ENCODE data around the gene PTCD3.

The PTCD3 gene

DNA sequence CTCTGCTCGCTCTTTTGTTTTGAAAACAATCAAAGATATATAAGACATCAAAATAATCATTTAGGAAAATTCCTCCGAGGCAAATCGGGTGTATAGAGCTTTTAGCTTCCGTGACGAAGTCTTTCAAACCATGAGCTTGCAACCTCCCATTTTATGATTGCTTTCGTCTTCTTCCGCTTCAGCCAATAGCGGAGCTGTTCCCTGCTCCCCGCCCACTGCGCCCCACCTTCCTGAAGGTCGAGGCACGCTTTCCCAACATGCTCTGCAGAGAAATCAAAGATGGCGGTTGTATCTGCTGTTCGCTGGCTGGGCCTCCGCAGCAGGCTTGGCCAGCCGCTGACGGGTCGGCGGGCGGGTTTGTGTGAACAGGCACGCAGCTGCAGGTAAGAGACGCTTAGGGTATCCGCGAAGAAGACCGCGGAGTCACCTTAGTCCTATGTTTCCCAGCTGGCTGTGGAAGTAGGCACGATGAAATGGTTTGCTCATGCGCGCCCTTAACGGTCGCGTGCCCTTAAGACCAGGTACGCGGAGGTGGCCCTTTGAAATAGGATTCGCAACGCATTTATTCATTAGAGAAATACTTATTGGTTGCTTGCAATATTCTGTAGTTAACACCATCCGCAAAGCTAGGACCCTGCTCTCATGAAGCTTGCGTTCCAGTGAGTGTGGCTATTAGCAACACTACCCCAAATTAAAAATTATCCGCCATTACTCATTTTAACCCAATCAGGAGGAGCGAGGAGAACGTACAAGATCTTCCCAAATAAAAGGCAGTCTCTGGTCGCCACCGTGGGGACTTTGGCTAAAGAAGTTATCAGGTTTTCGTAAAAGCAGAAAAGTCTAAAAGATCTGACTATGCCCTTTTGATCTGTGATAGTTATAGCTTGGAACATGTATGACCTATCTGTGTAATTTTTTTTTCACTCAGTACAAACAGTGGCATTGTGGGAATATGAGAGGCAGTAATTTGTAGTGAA lies at the start of gene PTCD3:
TSS of gene PTCD3 (plus strand) at position 267 of the 977 bp plus-strand sequence. CDS start at position 280, 13 bp downstream.
- peak; percentile 90 for DNase-seq

DNA sequence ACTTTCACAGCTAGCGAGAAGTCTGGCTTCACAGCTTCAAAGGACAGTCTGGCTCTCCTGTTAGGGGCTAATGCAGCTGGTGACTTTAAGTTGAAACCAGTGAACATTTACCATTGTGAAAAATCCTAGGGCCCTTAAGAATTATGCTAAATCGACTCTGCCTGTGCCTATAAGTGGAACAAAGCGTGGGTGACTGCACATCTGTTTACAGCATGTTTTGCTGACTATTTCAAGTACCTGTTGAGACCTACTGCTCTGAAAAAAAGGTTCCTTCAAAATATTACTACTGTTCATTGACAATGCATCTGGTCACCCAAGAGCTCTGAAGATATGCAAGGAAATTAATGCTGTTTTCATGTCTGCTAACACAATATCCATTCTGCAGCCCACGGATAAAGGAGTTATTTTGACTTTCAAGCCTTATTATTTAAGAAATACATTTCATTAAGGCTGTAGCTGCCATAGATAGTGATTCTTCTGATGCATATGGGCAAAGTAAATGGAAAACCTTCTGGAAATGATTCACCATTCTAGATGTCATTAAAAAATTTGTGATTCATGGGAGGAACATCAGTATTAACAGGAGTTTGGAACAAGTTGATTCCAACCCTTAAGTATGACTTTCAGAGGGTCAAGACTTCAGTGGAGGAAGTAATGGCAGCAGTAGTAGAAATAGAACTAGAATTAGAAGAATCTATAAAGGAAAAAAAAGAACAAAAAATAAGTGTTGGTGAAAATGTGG lies 49.3 kb upstream of the PTCD3 start:
- DNase-seq = no peak

DNA sequence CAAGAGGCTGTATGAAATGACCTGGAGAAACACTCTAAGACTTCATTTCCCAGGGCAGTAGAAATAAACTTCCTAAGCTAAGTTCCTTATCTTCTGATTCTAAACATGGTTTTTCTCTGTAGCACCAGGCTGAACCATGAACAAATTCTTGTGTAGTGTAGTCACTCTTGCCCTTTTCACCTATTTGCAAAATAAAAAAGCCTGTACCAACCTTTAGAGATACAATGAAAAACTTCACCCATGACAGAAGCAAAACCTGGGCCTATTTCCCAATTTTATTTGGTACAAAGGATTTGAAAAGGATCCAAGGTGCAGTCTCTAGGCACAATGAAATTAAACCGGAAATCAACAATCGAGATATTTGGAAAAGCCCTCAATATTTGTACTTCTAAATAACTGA lies 44.0 kb upstream of the PTCD3 start:
- DNase-seq = no peak

DNA sequence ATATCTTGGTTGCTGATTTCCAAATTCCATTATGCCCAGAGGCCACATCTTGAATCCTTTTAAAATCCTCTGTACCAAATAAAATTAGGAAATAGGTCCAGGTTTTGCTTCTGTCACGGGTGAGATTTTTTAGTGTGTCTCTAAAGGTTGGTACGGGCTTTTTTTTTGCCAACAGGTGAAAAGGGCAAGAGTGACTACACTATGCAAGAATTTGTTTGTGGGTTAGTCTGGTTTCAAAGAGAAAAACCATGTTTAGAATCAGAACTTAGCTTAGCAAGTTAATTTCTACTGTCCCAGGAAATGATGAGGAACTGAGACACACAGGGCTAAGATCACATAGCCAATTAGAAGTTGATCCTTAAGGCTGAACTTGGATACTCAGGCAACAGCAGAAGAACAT lies 42.0 kb upstream of the PTCD3 start:
- DNase-seq = no peak

DNA sequence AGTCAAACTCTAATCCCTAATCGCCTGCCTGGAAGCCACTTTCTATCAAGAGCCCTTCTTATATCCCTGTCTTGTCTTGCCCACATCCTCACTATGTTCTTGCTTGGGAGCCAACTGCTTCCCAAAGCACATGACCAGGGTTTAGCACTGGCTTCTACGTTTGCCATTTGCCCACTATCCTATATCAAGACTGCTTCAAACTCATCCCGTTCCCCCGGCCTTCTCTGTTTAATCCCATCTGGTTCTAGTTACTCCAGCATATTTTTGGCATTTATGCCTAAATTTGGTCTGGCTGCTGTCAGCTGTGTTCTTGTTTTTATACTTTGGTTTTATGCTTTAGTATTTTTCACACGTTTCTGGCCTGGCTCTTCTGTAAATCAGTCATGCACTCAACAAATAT lies 40.5 kb upstream of the PTCD3 start:
- no peak for DNase-seq

DNA sequence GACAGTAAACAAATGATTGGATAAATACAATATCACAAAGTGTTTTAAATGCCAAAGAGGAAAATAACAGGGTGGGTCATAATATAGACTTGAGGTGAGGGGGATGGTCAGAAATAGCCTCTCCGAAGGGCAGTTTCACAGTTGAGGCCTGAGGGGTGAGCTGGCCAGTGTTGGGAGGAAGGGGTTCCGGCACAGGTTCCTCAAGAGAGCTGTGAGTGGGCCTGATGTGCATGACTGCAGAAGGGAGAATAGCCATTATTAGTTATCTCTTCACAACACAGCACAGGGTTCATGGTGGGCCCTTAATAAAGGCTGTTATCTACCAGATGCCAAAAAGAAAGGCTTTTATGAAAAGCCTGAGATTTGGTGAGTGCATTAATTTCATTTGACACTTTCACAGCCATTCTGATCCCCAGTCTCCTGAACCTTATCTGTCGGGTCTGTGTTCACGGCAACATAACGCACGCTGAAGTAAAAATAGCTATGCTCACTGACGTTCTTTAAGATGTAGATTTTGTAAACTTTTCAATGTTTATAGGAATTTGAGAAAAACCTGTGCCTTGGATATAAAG lies 39.9 kb upstream of the PTCD3 start:
- no peak for DNase-seq

DNA sequence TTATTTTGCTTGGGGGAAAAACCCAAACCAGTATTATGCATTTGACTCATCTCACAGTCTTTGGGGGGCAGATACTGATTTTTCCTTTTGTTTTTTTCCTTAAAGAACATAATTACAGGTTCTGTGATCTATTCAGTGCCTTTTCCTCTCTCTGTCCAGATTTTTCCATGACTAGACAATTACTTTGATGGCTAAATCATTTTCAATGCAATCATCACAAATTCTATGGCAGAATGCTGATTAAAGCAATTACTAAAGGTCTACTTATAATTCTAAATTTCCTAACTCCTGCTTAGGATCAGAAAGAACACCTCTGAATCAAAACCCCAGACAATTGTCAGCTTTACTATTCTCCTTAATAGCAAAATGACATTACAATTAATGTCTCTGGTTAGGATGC lies 39.1 kb upstream of the PTCD3 start:
- no peak for DNase-seq

DNA sequence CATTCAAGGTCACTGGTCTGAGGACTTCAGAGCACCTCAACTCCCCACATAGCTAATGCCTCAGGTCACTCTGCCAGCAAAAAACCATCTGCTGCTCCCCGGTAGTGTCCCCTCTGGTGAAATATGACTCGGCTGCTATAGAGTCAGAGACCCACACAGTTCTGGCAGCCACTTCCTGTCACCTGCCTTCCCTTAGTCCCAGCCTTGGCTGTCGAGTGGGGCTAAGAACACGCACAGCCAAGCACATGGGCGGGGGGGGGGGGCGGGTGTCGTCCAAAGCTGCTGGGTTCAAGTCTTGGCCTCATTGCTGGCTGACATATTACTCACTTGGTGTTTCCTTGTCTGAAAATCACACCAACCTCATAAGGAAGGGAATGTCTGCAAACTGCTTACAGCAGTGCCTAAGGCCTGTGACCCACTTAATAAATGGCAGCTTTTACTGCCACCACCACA lies 37.9 kb upstream of the PTCD3 start:
- no peak for DNase-seq

DNA sequence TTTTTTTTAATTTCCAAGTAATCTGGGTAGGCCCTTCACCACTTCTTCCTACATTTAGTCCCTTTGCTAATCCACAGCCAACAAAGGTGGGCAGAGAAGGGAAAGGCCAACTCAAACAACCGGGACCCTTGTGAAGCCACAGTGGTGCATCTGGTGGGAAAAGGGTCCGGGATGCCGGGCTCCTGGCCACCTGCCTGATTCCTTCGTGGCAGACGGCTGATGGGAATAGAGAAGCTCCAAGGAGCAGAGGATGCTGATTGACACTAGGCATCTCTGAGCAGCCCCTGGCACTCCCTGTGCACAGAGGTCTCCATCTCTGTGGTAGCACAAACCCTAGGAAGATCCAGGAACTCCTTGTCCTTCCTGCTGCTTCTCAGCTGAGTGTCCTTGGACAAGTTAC lies 37.4 kb upstream of the PTCD3 start:
- no peak for DNase-seq

DNA sequence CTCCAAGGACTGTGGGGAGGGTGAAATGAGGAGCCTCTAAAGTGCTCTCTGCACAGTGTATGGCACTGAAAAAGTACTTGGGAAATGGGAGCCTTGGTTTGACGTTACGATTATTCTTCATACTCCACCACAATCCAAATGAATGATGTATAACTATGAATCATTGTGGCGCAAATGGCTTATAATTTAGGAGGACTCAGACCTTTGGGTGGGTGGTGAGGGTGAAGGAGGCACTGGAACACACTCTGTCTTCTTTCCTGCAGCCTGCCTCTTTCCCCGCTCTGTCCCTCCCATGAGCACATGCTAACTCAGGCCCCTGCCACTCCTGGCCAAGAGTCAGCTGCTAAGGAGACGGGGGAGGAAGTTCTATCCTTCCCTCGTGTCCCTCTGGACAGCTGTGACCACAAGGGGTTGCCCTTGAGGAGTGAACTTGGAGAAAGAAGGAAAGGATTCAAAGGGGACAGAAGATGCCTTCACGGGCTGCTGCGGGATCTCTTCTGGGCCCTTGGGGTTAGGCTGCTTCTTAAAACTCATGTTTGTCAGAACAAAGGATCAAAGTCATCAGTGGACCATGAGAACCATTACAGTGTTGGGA lies 36.8 kb upstream of the PTCD3 start:
- DNase-seq = no peak

DNA sequence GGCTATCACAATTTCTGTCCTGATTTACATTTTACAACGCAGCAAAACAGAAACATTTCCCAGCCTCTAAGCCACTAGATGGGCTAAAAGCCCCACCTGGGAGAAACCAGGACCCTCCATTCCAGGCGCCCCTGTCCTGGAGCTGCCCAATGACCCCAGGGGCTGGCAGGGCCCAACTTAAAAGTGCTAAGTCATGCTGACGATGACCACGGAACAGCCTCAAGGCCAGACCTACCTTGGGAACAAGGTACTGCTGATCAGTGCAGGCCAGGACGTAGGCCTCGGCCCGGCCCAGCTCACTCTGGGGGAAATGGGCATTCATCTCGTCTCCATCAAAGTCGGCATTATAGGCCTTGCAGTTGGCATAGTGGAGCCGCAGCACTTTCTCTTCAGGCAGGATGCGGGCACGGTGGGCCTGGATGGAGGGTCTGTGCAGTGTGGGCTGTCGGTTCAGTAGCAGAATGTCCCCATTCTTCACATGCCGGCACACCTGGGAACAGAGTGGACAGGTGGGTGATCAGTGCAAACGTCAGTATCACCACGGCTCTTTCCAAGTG lies 36.2 kb upstream of the PTCD3 start:
- no peak for DNase-seq

DNA sequence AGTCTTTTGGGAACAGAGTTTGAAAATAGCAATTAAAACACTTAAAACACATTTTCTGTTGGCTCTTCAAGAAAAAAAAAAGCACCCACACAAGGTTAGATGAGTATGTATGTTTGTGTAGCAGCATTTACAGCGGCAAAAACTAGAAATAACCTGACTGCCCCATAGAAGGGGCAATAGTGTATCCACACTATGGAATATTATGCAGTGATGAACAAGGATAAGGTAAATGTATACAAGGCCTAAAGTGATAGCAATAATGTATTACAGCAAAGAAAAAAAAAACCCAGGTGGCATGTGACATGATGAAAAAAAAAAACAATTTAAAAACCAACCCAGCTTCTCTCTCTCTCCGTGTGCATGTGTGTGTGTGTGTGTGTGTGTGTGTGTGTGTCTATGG lies 35.2 kb upstream of the PTCD3 start:
- no peak for DNase-seq

DNA sequence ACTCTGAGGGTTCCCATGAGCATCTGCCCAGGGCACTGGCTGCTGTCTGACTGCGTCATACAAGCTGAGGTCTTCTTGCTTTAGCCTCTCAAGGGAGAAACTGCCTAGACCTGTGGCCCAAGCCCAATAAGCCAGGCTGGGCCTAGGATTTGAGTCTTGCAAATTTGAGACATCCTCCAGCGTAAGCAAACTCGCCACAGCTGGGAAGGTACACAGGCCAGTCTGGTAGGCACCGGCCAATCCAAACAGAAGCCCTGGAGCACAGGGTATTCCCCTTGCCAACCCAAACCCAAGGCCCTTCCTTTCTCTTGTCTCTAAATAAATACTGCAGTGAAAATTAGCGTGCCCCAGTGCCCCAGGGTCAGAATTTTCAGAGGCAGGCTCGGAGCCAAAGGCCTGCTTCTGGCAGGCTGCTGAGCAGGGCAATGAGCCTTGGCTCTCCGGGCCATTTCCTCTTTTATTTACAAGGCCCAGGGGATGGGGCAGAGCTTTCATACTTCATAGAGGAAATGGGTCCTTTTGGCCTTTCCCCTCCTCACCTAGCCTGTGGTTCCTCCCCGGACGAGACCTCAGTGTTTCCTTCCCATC lies 33.7 kb upstream of the PTCD3 start:
- no peak for DNase-seq

DNA sequence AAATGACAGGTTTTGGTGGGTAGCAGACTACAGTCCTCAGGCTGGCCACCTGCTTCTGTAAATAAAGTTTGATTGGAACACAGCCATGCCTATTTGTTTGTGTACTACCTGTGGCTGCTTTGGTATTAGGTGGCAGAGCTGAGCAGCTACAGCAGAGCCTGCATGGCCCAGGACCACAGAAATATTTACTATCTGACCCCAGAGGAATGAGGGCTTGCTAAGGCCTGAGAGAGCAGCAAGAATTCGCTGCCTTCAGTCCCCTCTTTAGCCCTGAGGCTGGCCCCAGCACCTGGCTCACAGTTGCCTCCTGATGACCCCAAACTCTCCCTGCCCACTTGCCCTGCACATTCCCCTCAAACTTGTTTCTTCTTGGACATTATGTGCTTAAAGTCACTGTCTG lies 32.8 kb upstream of the PTCD3 start:
- no peak for DNase-seq

DNA sequence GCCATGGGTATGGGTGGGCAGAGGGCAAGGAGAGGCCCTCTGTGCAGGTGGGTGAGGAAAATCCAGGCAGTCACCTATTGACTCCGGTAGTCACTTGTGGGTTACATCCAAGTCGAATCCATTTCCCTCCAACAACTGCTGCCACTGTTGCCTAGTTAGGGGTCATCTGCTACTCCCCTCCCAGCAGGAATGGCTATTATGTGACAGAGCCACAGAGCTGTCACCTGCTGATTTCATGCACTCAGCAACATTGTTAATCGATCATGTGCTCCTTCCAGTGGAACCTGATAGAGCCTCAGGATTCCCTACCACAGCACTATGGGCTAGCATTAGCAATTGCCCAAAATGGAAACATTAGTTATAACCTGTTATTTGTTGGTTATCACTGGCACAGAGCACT lies 31.8 kb upstream of the PTCD3 start:
- no peak for DNase-seq

DNA sequence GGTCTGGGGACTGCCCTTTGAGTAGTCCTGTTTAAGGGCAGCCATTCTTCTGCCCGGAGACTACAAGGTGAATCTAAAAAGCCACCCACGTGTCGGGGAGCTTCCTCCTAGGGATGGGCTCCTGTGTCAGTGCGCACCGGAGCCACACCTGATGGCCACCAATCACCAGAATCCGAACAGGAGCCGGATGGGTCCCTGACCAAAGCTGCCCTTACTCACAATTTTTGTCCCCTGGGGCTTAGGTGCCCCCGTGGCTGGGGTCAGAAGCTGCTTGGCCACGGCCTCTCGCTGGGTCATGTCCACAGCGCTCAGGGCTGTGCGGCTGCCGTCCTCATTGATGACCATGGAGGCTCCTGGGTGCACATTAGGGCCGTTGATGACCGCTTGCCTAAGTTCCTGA lies 31.2 kb upstream of the PTCD3 start:
- no peak for DNase-seq

DNA sequence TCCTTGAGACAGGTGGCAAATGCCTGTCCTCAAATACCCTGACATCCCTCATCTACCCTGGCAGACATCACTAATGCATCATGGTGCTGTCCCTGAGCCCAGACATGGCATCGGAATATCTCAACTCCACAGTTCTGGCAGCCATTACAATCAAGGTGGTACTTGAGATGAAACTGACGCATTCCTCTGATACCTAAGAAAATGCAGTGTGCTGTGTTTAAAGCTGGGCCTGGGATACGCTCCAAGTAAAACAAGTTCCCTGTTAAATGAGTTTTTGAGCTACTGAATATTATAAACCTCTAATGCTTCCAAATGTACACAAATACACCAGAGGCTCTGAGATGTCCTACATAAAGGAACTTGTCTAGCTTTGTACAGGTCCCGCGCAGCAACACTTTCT lies 30.1 kb upstream of the PTCD3 start:
- DNase-seq = no peak

DNA sequence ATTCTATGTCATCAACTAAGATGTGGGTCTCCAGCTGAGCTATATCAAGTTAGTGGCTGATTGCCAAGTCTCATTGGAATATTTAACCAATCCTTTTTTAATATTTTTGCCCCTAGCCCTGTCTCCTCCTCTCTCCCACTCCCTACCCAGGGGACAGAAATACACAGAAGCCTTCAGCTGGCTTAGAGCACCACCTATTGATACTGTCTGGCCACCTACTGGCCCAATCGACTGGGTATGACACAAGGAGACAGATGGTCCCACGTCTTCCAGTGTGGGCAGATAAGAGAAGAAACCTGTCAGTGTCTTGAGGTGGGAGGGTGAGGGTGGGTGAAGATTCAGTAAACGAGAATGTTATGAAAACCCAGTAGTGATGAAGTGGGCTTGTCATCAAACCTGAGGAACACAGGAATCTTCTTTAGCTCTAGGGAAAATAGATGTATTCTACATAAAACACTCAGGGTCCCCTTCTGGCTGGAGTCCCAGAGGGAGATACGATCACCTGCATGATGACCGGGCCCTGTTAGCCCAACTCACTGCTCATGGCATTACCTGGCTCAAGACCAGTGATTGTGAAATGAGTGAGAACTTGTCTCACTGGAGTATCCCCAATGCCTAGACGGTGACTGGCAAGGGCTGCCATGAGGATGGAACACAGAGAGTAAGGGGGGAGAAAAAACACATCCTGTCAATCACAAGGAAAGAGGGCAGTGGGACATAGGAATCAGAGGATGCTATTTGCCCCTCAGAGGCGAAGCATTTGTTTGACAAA lies 27.1 kb upstream of the PTCD3 start:
- DNase-seq = no peak

DNA sequence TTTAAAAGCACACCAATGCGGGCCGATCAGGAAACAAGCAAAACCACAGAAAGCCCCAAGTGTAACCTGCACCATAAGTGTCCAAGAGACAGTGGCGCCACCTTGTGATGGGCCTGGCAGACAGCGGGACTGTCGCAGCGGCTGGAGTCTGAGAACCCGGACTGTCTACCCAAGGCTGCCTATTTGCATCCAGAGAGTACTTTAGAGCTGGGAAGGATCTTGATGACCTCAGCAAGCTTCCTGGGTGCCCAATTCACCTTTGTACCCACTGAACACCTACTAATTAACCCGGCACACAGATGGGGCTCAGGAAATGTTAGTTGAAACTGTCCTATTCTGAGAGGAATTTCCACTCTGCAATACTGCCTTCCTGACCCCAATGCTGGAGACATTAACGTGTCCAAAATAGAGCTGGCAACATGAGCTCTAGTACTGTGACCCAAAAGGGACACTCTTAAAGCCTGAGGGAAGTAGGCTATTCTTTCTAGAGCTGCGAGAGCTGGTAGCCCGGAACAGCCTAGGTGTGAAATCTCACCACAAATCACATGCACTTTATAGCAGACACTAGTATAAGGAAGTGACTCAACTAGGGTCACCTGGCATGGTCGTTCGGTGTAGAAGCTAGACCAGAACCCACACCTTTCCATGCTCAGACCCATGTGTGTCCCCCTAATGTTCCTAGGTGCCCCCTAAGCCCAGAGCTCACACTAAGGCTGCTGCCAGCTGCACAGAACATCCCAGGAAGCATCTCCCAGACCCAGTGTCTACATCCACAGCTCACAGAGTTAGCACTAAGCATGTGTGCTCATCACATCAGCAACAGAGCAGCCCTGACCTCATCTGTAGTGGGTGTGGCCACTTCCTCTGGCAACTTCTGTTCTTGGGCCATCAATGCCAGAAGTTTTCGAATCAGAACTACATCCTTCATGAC lies 25.8 kb upstream of the PTCD3 start:
- peak; percentile 74 for DNase-seq

DNA sequence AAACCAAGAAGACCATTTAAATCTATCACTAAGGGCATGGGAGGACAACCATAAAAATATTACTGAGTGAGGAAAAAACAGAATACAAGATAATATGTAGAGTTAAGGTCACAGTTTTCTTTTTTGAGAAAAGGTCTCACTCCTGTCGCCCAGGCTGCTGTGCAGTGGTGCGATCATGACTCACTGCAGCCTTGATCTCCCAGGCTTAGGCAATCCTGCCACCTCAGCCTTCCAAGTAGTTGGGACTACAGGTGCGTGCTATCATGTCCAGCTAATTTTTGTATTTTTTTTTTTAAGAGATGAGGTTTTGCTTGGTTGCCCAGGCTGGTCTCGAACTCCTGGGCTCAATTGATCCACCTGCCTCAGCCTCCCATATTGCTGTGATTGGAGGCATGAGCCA lies 24.3 kb upstream of the PTCD3 start:
- no peak for DNase-seq

DNA sequence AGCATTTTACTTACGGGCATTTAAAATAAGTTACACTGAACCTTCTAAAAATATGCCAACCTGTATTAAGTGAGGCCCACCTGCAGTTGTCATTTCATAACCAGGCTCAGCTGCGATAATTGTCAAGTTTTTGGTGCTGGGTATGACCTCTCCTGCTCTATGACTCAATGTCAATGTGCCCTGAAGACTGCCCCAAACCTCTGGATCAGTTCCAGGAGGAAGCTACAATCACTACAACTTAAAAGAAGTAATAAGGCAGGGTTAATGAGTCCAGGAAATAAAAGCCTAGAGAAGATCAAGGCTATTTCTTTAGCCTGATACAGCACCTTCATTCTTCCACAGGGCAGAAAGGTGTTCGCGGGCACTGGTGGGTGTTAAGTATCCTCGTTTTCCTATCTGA lies 23.3 kb upstream of the PTCD3 start:
- DNase-seq = no peak

Measured in activated CD4-positive, CD25-positive, alpha-beta regulatory T cell treated with anti-CD3 and anti-CD28 coated beads, Interleukin-2, amount 50 U/mL, for 72 hours (primary cell).